Stimulated activated CD8-positive, alpha-beta memory T cell treated with anti-CD3 and anti-CD28 coated beads, Interleukin-12 subunit alpha, Interleukin-12 subunit beta, amount 100 ng/mL, for 4 hours (primary cell): Measurements from ENCODE around the gene KCNA3.
A peak's percentile ranks its signal among the peaks of the same experiment; 100 is the strongest.

Experiments used
- DNase-seq: peaks from one replicate; pipeline ENCODE4 v3.0.0-alpha.2; 2020; ENCODE audit warnings: low read depth

KCNA3 gene

DNA sequence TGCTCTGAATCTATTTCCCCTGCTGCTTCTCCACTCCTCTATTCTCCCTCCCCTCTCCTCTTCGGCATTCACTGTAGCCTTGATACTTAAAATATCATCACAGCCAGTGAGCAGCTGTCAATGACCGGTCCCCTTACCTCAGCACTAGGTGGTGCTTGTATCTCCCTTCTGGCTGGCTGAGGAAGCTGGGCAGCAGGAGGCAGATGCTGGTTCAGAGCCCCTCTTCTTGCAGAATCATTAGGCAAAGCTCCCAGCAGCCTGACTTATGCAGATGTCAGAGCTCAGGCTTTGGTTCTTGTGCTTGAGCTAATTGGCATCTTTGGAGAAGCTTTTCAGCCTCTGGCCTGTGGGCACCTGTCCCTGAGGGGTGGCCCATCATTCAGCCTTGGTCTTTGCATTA lies 36.7 kb downstream of the KCNA3 start:
- DNase-seq = no peak

GRCh38 chr1:110637475-110637874 lies 37.3 kb downstream of the KCNA3 start:
- DNase-seq = no peak

DNA sequence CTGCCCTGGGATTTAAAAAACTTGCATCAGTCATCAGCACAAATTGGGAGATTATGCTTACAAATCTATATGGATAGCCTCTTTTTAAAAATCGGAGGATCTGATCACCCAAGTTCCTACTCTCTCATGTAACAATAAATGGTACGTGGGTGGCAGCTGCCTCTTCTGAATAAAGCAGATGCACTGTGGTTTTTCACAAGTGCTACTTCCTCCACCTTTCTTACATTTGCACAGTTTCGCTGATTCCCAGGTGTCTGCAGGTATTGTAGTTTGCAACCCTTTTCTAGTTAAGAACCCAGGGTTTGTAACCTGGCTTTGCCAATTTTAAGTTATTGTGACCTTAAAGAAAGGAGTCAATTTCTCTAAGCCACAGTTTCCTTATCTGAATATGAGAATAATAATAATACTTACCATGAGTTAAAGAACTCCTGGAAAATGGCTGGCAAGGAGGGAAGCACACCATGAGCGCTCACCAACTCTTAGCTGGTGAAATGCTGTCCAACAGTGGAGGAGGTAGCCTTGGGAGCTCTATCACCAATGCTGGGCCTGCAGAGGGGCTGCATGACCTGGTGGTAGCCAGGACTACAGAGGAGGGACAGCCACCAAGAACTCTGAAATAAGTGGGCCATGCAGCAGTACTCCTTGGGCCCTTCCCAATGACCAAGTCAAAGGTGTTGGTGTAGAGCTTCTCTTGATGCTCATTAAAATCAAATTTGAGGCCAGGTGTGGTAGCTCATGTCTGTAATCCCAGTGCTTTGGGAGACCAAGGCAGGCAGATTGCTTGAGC lies 38.4 kb downstream of the KCNA3 start:
- no peak for DNase-seq

DNA sequence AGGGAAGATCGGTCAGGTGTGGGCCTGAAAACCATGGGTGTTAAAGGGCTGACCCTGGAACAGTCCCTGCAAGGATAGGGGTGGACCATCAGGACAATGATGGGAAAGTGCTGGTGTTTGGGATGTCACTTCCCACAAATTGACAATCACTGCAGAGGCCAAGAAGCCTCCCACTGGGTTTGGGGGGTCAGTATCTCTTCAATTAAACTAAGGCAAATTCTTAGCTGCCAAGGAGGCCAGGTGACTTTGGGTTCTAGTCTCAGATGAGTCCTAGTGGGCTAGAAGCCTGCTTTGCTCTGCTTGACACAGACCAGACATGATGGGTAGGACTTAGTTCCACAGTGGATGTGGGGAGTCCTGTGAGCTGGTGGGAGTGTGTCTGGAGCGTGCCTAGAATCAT lies 39.3 kb downstream of the KCNA3 start:
- DNase-seq = no peak

DNA sequence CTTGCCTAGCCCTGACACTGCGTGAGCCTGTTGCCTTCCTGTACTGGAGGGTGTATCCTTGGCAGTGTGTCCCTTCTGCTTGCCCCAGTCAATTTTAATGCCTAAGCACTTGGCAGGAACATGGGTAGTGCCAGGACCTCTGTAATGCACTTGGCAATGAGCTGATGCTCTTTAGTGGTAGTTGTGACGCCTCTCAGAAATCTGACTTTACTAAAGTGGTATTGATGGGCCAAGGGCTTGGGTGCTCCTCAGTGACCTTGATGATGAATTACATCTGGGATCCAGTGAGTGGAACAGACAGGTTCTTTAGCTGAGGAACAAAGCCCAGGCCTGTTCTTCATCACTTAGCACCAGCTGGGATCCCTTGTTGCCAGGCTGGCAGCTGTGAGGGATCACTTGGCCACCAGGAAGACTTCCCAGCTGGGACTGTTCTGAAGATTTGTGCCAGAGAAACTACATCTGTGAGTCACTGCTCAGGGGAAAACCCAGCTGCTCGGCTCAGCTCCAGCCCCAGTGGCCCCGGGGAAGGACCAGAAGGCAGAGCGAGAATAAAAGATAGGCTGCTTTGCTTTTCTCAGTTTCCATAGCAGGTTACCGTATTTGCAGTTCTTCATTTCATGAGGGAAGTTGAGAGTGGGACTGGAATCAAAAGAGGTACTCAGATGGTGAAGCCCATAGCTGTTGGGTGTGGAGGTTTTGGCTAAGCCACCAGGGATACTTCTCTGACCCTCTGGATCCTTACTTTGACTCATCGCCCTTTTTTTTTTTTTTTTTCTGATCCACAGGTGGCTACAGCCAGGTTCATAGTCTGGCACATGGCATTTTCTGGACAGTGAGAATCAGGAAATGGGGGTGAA lies 40.1 kb downstream of the KCNA3 start:
- DNase-seq = peak; percentile 34

- DNase-seq = no peak
Measured at GRCh38 chr1:110634086-110634454, 40.7 kb downstream of the KCNA3 start.

DNA sequence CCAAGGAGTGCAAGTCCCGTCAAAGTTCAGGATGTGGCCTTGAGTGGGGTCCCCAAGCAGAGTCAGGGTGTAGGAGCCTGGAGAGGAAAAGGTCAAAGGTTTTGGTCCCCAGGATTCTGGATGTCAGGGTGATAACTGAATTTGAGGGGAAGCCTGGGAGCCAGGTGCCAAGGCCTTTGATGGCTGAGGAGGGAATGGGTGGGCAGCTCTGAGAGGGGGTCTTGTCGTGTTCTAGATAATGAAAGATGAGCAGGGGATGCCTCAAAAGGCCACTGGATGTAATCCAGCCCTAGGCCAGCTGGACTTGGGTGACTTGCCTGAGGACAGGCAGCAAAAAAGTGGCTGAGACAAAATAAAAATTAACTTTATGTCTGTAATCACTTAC lies 41.1 kb downstream of the KCNA3 start:
- DNase-seq = no peak

GRCh38 chr1:110631836-110632620 lies 42.7 kb downstream of the KCNA3 start:
- no peak for DNase-seq

DNA sequence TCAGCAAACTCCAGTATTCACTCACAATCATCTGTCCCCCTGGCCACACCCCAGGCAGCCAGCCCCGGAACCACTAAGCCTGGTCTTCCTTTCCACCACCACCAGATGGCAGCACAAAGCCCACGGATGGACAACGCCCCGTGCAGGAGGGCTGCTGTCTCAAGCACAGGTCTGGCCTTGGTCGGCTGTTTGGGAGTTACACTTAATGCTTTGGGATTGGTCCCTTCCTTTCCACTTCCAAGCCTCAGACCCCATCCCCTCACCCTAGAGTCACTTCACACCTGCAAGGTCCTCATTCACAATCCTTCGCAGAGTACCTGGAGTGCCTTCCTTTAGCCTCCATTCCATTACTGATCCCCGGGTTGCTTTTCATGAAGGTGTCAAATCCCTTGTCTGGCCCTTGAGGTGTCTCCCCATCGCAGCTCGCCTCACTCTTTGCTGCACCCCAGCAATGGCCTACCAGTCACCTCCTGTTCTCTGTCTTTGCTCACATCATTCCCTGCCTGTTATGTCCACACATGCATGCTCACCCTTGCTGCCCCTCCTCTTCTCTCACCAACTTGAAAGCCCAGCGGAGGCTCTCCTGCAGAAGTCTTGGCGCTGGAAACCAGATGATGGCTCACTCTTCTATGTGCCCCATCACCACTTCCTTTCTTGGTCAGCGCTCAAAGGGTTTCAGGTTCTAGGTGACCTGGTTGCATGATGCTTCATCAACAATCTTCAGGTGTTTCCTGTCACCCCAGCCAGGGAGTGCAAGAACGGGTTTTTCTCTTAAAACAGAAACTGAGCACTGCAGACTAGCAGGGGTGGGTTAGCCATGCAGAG lies 43.7 kb downstream of the KCNA3 start:
- peak; percentile 66 for DNase-seq

- DNase-seq = no peak
Measured at GRCh38 chr1:110628323-110629105, 46.2 kb downstream of the KCNA3 start.

- no peak for DNase-seq
Measured at GRCh38 chr1:110627764-110628163, 47.0 kb downstream of the KCNA3 start.

- DNase-seq = no peak
Measured at GRCh38 chr1:110626889-110627288, 47.9 kb downstream of the KCNA3 start.
